Effector memory CD8-positive, alpha-beta T cell (primary cell): ENCODE results near the gene RPS27.

ENCODE experiments used
- ATAC-seq: fragments of 150-1000 bp; cut with Tn5 transposase; replicated peaks from 2 replicates; pipeline ENCODE4 v1.10.0; 2021; ENCODE audit warnings: mild to moderate bottlenecking, moderate library complexity
- DNase-seq, 3 experiments: peaks; one replicate each; pipeline ENCODE4 v3.0.0; 2021
- H3K27ac Mint-ChIP-seq, 2 donors: one replicate each; pipeline ENCODE4 v1.8.0; 2022; ENCODE audit warnings: mild to moderate bottlenecking in 2 of 2, mixed read lengths in 2 of 2, moderate library complexity in 2 of 2
- H3K27me3 Mint-ChIP-seq, 2 donors: one replicate each; pipeline ENCODE4 v1.8.0; 2022; ENCODE audit warnings: mixed read lengths in 2 of 2
- H3K36me3 Mint-ChIP-seq: one replicate; pipeline ENCODE4 v1.8.0; 2022; ENCODE audit warnings: mild to moderate bottlenecking, moderate library complexity, mixed read lengths; ENCODE audit not compliant: insufficient read depth
- H3K4me1 Mint-ChIP-seq, 2 donors: one replicate each; pipeline ENCODE4 v1.8.0; 2022; ENCODE audit warnings: low read depth in 2 of 2, mixed read lengths in 2 of 2
- H3K4me3 Mint-ChIP-seq, 2 donors: one replicate each; pipeline ENCODE4 v1.8.0; 2022; ENCODE audit warnings: mild to moderate bottlenecking in 2 of 2, mixed read lengths in 2 of 2, moderate library complexity in 2 of 2
- H3K9me3 Mint-ChIP-seq, 2 donors: one replicate each; pipeline ENCODE4 v1.8.0; 2022; ENCODE audit warnings: mixed read lengths in 2 of 2

Gene RPS27

DNA sequence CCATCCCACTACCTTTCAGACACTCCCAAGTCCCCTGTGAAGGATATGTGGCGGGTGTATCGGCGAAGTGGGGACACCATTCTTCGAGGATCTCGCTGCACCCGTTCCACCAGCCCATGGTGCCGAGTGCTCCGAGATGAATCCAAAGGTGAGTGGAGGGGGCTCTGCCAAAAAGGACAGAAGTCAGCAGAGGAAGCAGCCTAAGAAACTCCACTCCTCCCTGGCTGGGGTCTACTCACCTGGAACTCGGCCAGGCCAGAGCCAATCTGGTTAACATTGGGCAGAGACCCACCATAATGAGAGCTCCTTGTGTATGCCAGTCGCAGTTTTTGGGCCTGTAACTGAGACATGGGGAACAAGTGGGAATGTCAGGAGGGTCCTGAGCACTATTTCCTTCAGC is 35.7 kb upstream of the RPS27 start:
- ATAC-seq (no peak), DNase-seq (no peak)
- Mint-ChIP-seq H3K4me1 (peaks cover 34 to 39% of the 10 kb centered on the region in 2 donors), H3K36me3 (peaks cover 47% of the 10 kb centered on the region), H3K27me3 (no peaks in the 10 kb centered on the region), H3K27ac (peak overlapping the region; percentile 83 to 92), H3K4me3 (peak overlapping the region in 1 of 2 donors; percentile 35), H3K9me3 (no peaks in the 10 kb centered on the region)

DNA sequence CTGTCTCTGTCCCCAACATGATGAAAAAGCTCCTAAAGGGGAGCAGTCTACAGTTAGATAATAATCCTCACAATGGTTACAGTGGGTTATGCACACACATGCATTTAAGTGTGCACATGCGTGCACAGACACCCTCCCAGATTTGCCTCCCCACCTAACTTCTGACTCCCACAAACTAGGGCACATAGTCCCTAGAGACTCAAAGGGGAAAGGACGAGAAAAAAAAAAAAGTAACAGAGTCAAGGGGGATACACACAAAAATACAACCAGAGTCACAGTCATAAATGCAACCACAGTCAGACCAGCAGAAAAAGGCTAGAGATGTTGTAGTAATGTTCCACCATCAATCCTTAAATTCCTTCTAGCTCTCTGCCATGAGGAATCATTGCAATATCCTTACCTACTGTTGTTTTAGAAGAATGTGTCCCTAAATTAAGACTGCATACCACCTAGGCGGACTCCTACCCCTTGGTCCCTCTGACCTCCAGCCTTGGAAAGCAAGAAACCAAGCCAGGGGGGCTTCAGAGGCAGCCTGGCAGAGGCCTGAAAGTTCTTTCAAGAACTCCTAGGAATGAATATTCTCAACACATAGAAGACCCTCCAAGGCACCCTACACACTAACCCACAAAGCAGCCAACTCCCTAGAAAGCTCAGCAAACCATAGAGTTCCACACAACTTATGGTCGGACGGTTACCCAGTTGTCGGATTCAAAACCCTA is 33.4 kb upstream of the RPS27 start:
- DNase-seq, result no peak
- no peak for ATAC-seq
- Mint-ChIP-seq H3K4me1 (peaks cover 34 to 39% of the 10 kb centered on the region in 2 donors), H3K27me3 (no peaks in the 10 kb centered on the region), H3K9me3 (no peaks in the 10 kb centered on the region), H3K27ac (peak overlapping the region; percentile 83 to 92), H3K4me3 (peak overlapping the region; percentile 89 to 90), H3K36me3 (peaks cover 26% of the 10 kb centered on the region)

DNA sequence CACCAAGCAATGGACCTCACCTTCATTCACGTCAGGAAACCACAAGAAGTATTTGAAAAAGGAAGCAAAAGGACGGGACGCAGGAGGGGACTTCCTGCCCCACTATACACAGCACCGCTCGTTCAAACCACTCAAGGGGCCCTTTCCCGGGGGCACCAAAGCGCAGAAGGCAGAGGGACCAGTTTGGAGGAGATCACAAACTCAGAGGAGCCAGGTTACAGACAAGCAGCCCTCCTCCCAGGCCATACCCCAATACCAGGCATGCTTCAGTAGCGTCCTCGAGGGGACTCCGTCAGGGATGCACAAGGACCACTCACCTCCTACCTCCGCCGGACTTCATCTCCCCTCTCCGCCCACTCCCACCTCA is 32.8 kb upstream of the RPS27 start:
- peak; percentile 28 for ATAC-seq
- H3K27me3 Mint-ChIP-seq, result no peaks in the 10 kb centered on the region
- H3K4me3 Mint-ChIP-seq, result peak overlapping the region; percentile 89 to 90
- H3K27ac Mint-ChIP-seq, result peak overlapping the region; percentile 83 to 92
- peaks cover 40 to 41% of the 10 kb centered on the region in 2 donors for H3K4me1 Mint-ChIP-seq
- peaks cover 20% of the 10 kb centered on the region for H3K36me3 Mint-ChIP-seq
- H3K9me3 Mint-ChIP-seq, result no peaks in the 10 kb centered on the region
- peak; percentile 25 to 44 (median 32) for DNase-seq

DNA sequence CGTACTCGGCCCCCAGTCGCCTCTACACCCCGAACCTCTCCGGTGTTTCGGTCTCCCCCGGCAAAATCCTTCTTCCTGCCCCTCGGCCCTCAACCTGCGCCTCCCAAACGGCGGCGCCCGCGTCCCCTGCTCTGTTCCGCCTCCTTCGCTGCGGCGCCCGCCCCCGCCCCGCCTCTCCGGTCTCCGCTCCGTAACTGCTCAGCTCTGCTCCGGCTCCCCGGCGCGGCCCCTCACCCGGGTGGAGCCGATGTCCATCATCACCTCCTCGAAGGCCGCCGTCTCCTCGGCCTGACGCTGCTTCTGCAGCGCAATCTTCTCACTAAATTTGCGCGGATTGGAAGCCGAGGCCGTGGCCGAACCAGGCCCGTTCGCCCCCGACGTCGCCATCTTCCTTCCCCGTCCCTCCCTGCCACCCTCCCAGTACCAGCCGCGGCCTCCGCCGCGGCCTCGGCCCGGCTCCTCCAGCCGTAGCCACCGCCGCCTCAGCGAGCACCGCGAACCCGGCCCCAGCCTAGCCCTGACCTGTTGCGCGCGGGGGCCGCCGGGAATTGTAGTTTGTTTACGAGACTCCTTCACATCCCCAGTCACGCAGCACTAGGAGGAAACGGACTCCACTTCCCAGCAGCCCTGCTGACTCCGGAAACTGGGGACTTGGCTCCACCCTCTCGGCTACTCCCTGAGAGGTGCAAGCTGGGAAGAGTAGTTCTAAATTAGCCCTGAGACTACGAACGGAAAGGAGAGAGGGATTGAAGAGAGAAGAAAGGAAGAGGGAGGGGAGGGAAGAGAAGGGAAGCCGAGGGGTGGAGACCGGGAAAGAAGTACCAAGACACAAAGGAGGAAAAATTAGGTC is 32.2 kb upstream of the RPS27 start, which contains the start of gene CRTC2:
Gene CRTC2 (minus strand): TSS at position 502 of the 850 bp plus-strand sequence. CDS start 115 bp downstream, at position 387.
- H3K27ac Mint-ChIP-seq, result peak within 1 kb of the TSS; percentile 83 to 92
- no peaks in the 10 kb centered on the region for H3K9me3 Mint-ChIP-seq
- ATAC-seq, result peak; percentile 89
- H3K4me1 Mint-ChIP-seq, result peaks cover 42 to 43% of the 10 kb centered on the region in 2 donors
- H3K36me3 Mint-ChIP-seq, result peaks cover 14% of the 10 kb centered on the region
- DNase-seq, result peak; percentile 95 to 98 (median 97)
- H3K27me3 Mint-ChIP-seq, result no peaks in the 10 kb centered on the region
- peak within 1 kb of the TSS; percentile 89 to 90 for H3K4me3 Mint-ChIP-seq

DNA sequence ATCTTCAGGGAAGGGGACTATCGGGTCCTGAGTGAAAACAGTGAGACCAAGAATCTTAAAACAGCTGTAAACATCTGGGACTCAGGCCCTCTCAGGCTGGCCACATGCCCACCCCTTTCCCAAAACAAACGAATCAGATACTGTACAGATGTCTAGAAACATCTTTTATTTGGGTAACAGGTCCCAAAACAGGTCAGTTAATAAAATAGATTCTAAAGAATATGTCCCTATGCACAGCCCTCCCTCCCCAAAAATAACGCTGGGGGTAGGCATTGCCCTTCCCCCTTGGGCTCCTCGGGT is 31.7 kb upstream of the RPS27 start:
- DNase-seq (no peak), ATAC-seq (no peak)
- Mint-ChIP-seq H3K36me3 (peaks cover 11% of the 10 kb centered on the region), H3K27me3 (no peaks in the 10 kb centered on the region), H3K4me1 (peaks cover 44 to 45% of the 10 kb centered on the region in 2 donors), H3K27ac (peak overlapping the region; percentile 83 to 92), H3K4me3 (peak overlapping the region; percentile 89 to 90), H3K9me3 (no peaks in the 10 kb centered on the region)

DNA sequence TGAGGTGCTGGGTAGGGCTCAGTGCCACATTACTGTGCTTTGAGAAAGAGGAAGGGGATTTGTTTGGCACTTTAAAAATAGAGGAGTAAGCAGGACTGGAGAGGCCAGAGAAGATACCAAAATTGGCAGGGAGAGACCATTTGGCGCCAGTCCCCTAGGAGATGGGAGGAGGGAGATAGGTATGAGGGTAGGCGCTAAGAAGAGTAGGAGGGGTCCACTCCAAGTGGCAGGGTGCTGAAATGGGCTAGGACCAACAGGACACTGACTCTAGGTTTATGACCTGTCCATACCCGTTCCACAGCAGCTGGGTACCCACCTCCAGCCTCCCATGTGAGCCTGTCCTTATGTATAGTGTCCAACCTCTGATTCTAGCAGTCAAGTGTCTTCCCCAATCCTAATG is 31.1 kb upstream of the RPS27 start:
- DNase-seq (no peak), ATAC-seq (no peak)
- H3K27me3 Mint-ChIP-seq, result no peaks in the 10 kb centered on the region
- H3K4me3 Mint-ChIP-seq, result no peak overlapping the region
- no peaks in the 10 kb centered on the region for H3K9me3 Mint-ChIP-seq
- H3K27ac Mint-ChIP-seq, result peak overlapping the region in 1 of 2 donors; percentile 83
- peaks cover 9% of the 10 kb centered on the region for H3K36me3 Mint-ChIP-seq
- peaks cover 42 to 45% of the 10 kb centered on the region in 2 donors for H3K4me1 Mint-ChIP-seq

DNA sequence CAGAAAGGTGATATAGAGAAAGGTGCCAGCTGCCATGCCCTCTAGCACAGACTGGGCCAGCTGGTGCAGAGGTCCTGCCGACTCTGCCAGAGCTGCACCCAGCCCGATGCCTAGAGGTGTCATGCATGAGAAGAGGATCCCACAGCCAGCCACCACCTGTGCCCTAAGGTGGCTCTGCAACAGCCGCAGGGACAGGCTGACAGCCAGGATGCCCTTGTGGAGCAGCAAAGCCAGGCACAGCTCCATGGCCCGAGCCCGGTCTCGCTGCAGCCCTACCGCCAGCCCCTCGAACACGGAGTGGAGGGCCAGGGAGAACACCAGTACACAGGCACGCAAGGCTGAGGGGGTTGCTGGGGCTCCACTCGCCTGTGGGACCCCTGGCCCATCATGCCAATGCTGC is 30.4 kb upstream of the RPS27 start:
- DNase-seq (no peak), ATAC-seq (no peak)
- Mint-ChIP-seq H3K27ac (no peak overlapping the region), H3K4me1 (peaks cover 40 to 46% of the 10 kb centered on the region in 2 donors), H3K9me3 (no peaks in the 10 kb centered on the region), H3K36me3 (peaks cover 9% of the 10 kb centered on the region), H3K4me3 (no peak overlapping the region), H3K27me3 (no peaks in the 10 kb centered on the region)

DNA sequence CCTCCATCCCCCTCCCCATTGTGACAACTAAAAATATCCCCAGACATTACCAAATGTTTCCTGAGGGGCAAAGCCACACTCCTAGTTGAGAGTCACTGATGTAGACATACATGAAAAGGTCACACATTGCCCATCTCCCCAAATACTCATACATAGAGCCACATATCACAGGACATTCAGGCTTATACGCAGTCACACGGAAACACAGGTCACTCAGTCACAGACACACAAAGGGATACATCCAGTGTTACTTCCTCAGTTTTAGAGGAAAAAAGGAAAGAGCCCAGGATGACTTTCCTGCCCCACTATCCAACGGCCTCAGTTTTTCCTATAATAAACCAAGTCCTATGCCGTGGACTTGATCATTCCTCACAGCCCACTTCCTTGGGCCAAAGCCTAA is 29.1 kb upstream of the RPS27 start:
- H3K4me3 Mint-ChIP-seq, result no peak overlapping the region
- DNase-seq, result no peak
- H3K27ac Mint-ChIP-seq, result peak overlapping the region in 1 of 2 donors; percentile 88
- no peak for ATAC-seq
- peaks cover 38 to 44% of the 10 kb centered on the region in 2 donors for H3K4me1 Mint-ChIP-seq
- H3K27me3 Mint-ChIP-seq, result no peaks in the 10 kb centered on the region
- H3K36me3 Mint-ChIP-seq, result peaks cover 9% of the 10 kb centered on the region
- no peaks in the 10 kb centered on the region for H3K9me3 Mint-ChIP-seq

DNA sequence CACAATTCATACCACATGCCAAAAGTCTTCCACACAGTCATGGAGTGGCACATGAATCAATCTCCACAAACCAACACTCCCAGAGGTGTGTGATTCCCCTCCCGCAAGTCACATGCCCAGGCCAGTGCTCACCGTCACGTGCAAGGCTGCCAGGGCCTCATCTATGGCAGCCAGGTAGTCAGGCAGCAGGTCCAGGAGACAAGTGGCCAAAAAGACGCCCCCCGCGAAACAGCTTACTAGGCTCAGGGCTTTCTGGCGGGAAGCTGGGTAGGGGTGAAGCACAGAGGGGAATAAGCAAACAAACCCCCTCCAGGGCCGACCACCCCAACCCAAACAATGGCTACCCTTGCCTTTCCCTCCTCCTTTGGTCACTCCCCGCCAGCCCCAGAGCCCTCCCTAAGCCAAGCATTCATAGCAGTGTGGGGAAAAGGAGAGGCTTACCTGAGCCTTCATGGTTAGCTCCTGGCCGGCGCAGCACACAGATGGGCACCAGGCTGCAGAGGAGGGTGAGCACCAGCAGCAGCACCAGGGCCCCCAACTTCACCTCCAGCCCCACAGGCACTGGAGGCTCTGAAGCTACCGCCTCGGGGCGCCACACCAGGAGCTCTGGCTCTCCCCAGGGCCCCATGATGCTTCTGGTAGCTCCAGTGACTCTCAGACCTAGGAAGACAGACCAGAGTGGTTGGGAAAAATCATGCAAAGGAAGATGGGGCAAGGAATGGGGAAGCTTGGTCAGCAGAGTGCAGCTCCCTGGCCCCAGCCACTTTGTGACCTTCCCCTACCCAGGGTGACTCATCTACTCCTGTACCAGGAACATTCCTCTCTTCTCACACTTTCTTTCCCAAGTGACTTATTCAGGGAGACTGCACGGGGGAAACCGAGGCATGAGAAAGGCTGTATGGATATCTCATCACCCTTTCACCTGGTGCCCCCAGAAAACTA is 28.2 kb upstream of the RPS27 start:
- ATAC-seq, result no peak
- H3K27me3 Mint-ChIP-seq, result no peaks in the 10 kb centered on the region
- peaks cover 36 to 41% of the 10 kb centered on the region in 2 donors for H3K4me1 Mint-ChIP-seq
- H3K4me3 Mint-ChIP-seq, result peak overlapping the region; percentile 77 to 86
- H3K9me3 Mint-ChIP-seq, result no peaks in the 10 kb centered on the region
- peak overlapping the region; percentile 87 to 88 for H3K27ac Mint-ChIP-seq
- H3K36me3 Mint-ChIP-seq, result peaks cover 13% of the 10 kb centered on the region
- DNase-seq, result no peak

DNA sequence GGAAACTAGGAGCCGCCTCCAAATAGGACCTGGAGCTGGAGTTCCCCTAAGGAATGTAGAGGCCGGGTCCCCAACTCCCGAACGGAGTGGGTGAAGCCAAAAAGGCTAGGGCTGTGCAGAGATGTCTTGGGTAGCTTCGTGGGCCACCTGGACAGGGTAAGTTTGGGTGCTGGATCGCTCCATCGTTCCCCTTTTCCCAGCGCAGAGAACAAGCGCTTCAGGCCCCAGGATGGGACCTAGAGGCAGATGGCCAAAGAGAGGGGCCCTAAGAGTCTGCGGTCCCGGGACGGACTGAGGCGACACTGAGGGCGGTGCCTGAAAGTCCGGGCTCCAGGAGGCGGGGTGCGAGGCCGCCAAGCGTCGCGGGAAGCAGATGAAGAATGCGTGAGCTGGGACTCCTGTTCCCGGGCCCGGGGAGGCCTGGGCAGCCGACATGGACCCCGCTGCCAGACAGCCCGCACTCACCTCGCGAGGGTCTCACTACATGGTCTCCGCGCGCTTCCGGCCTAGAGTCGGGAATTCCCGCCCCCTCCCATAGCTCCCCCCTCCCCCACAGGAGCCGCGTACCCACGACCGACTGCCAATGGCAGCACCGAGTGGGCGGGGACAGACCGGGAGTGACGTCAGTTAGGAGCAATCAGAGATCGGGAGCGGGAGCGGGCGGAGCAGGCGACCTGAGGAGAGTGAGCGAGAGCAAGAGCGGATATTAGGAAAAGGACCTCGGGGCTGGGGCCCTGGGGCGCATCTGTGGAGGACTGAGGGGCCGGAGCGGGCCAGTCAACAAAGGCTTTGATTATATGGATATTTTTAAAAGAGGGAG is 27.3 kb upstream of the RPS27 start, which contains the start of gene SLC39A1:
Gene SLC39A1 (minus strand): TSS at position 508 of the 820 bp plus-strand sequence. CDS start 822 bp downstream, outside the sequence.
- DNase-seq, result peak; percentile 85 to 93 (median 91)
- H3K36me3 Mint-ChIP-seq, result peaks cover 12% of the 10 kb centered on the region
- no peaks in the 10 kb centered on the region for H3K9me3 Mint-ChIP-seq
- peaks cover 42 to 48% of the 10 kb centered on the region in 2 donors for H3K4me1 Mint-ChIP-seq
- peak; percentile 42 for ATAC-seq
- peak within 1 kb of the TSS; percentile 77 to 86 for H3K4me3 Mint-ChIP-seq
- no peaks in the 10 kb centered on the region for H3K27me3 Mint-ChIP-seq
- peak within 1 kb of the TSS; percentile 87 to 88 for H3K27ac Mint-ChIP-seq

DNA sequence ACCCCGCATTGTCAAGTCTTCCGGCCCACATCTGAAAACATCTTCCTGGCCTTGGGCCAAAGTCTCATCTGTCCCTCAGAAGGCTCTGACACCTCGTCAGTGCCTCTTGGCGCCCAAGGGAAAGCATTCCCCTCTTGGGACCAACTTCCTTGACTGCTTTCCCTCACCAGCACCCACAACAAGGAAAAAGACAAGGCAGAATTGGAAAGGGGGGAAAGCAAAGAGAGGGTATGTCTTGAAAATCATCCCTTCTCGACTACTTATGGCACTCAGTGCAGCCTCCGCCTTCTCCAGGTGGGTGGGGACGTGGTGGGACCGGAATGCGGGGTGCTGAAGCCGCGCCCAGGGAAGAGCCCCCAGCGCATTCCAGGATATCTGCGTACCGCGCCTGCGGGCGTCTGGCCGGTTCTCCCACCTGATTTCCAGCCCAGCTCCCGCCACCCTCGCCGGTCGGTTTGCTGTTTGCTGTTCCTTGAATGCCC is 26.7 kb upstream of the RPS27 start:
- H3K4me3 Mint-ChIP-seq, result peak overlapping the region; percentile 77 to 86
- no peaks in the 10 kb centered on the region for H3K27me3 Mint-ChIP-seq
- peak overlapping the region; percentile 87 to 88 for H3K27ac Mint-ChIP-seq
- H3K9me3 Mint-ChIP-seq, result no peaks in the 10 kb centered on the region
- H3K4me1 Mint-ChIP-seq, result peaks cover 38 to 43% of the 10 kb centered on the region in 2 donors
- peaks cover 8% of the 10 kb centered on the region for H3K36me3 Mint-ChIP-seq
- DNase-seq (no peak), ATAC-seq (no peak)
